ENCODE results near the gene SPDYC.
"Not testable (repeated sequence)": the region's sequence is repeated elsewhere in the genome, so short reads cannot be mapped to it uniquely, and the experiment has no call there.

SPDYC gene

DNA sequence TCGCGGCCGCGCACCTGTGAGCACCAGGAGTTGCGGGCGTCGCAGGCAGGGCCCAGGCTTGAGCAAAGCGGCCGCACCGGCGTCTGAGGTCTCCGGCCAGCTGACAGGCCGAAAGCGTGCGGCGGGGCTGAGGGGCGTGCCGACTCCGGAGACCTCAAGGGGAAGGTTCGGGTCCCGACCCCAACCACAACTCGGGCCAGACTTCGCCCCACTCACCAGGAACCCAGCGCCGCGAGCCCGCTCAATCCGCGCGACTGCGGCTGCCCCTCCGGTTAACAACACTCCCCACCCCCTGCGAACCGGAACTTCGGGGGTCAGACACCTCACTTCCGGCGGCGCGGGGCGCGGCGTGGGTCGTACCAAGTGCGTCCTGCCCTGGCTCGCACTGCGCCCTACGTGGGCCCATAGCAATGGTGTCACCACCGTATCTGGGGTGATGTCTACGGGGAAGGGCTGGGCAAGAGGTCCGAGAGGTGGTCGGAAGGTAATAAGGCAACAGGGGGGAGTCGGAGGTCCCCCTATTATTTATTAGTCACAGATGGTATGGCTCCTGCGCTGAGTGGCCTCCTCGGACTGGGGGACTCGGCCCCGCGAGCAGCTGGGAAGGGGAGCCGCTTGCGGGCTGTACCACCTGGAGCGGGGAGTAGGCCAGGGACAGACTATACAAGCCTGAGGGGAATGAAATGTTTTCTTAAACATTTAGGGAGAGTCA is 35.6 kb upstream of the SPDYC start, which contains the start of gene SYVN1:
Gene SYVN1, minus strand, starts transcription at position 280 of the 712 bp plus-strand sequence. CDS start 918 bp downstream, outside the sequence.
- in situ Hi-C loops (cut with MboI; ENCODE audit: low sequenced_read_pairs), result no loop called here

DNA sequence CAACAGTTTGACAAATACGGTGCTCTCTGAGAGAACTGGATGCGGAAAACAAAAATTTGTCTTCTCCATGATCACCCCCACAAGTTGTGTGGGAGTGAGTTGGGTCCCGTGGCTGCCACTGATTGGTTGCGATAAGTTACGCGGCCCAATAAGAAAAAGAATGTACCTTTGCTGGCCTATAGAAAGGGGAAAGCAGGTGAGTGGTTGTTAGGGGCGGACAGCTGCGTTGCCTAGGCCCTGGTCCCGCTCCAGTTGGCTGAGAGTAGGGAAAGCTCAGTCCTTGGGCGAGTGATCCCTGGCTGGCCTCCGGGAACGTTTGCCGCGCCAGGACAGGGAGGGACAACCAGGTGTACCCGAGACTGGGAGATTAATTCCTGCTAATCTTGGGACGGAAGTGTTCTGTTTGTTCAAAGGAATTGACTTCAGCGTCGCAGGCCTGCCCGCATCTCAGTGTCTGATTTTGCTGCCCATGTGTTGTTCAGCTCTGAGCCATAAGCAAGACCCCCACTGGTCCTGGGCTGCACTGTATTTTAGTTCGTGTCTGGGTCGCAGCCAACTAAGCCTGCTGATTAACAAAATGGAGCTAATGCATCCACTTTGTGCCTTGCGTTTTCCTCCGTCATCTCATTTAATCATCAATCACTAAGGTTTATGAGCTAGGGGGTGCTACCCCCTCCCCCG is 34.9 kb upstream of the SPDYC start:
- in situ Hi-C loops (cut with MboI; ENCODE audit: low sequenced_read_pairs), result no loop called here

DNA sequence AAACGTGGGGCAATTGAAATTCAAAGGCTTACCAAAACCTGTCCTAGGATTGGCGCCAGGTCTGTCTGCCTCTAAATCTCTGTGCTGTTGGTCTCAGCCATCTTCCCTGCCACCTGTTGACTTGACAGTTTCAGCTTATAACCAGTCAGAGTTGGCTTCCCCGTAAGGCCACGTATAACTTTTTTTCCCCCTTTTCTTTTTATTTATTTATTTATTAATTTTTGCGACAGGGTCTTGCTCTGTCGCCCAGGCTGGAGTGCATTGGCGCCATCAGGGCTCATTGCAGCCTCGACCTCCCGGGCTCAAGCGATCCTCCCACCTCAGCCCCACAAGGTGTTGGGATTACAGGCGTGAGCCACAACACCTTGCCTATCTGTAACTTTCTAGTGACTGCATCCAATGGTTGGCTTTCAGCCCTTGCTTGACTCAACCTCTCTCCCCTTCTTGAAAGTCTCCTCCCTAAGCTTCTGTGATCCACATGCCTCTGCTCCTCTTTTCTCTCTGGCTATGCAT is 34.3 kb upstream of the SPDYC start:
- in situ Hi-C loops (cut with MboI; ENCODE audit: low sequenced_read_pairs), result no loop called here

DNA sequence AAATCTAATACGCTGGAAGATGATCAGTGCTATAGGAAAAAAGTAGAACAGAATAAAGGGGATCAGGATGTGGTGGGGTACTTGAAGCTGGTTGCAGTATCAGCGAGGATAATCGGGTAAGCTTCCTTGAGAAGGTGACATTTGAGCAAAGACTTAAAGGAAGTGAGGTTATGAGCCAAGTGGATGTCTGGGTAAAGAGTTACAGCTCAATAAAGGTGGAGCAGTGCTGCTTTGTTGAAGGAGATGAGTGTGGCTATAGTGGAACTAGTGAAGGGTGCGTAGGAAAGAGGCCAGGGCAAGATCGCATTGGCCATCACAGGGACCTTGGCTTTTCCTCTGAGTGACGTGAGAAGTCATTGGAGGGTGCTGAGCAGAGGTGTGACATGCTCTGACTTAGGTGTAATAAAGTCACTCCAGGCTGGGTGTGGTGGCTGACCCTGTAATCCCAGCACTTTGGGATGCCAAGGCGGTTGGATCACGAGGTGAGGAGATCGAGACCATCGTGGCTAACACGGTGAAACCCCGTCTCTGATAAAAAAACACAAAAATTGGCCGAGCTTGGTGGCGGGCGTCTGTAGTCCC is 33.4 kb upstream of the SPDYC start:
- in situ Hi-C loops (cut with MboI; ENCODE audit: low sequenced_read_pairs), result no loop called here

DNA sequence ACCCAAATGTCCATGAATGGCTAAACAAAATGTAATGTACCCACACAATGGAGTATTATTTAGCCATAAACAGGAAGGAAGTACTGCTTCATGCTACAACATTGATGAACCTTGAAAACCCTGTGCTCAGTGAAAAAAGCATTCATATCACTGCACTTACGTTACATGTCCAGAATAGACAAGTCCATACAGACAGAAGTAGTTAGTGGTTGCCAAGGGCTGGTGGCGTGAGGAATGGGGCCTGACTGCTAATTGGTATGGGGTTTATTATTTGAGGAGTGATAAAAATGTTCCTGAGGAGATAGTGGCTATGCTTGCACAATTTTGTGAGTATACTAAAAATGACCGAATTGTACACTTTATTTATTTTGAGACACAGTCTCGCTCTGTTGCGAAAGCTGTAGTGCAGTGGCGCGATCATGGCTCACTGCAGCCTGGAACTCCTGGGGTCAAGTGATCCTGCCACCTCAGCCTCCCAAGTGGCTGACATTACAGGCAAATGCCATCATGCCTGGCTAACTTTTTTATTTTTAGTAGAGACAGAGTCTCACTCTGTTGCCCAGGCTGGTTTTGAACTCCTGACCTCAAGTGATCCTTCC is 28.0 kb upstream of the SPDYC start:
- in situ Hi-C loops (cut with MboI; ENCODE audit: low sequenced_read_pairs), result no loop called here

DNA sequence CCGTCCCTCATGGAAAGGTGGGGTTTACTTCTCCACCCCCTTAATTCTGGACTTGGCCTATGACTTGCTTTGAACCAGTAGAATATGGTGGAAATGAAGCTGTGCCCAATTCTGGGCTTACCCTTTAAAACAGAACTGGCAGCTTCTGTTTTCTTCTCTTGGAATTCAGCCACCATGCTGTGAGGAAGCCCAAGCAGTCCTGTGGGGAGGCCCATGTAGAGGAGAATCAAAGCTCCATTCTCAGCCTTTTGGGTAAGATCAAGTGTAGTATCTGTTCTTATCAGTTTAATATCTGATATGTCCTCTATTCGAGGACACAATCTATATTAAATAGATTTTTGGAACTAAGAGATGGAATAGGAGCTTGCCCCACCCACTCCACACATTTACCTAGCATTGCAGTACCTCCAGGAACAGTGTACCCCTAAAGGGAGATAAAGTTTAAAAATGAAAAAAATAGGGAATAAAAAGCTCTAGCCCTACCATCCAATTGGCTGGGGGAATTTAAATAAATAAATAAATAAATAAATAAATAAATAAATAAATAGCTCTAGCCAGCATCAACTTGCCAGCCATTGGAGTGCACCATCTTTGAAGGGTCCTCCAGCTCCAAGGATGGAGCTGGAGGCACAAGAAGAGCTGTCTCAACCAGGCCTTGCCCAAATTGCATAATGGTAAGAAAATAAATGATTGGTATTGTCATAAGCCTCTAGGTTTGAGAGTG is 22.5 kb upstream of the SPDYC start:
- in situ Hi-C loops (cut with MboI; ENCODE audit: low sequenced_read_pairs), result no loop called here

DNA sequence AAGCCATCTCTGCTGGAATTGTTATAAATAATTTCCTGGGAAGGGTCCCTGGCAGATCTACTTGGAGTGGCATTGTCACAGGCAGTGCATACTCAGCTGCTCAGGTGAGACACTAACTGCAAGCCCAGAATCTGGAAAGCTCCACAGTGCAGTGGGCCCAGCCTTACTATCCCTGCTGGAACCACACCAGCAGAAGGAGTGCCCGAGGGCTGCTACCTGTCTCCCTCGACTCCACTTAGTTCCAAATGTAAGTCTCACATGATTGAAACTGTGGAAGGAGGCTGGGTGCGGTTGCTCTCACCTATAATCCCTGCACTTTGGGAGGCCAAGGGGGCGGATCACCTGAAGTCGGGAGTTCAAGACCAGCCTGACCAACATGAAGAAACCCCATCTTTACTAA is 21.4 kb upstream of the SPDYC start:
- in situ Hi-C loops (cut with MboI; ENCODE audit: low sequenced_read_pairs), result no loop called here

DNA sequence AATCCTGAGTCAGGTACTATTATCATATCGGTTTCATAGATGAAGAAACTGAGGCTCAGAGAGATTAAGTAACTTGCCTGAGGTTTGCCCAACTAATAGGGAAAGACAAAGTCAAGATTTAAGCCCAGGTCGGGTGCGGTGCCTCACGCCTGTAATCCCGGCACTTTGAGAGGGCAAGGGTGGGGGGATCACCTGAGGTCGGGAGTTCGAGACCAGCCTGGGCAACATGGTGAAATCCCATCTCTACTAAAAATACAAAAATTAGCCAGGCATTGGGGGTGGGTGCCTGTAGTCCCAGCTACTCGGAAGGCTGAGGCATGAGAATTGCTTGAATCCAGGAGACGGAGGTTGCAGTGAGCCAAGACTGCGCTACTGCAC is 19.9 kb upstream of the SPDYC start:
- in situ Hi-C loops (cut with MboI; ENCODE audit: low sequenced_read_pairs), result not testable (repeated sequence)

DNA sequence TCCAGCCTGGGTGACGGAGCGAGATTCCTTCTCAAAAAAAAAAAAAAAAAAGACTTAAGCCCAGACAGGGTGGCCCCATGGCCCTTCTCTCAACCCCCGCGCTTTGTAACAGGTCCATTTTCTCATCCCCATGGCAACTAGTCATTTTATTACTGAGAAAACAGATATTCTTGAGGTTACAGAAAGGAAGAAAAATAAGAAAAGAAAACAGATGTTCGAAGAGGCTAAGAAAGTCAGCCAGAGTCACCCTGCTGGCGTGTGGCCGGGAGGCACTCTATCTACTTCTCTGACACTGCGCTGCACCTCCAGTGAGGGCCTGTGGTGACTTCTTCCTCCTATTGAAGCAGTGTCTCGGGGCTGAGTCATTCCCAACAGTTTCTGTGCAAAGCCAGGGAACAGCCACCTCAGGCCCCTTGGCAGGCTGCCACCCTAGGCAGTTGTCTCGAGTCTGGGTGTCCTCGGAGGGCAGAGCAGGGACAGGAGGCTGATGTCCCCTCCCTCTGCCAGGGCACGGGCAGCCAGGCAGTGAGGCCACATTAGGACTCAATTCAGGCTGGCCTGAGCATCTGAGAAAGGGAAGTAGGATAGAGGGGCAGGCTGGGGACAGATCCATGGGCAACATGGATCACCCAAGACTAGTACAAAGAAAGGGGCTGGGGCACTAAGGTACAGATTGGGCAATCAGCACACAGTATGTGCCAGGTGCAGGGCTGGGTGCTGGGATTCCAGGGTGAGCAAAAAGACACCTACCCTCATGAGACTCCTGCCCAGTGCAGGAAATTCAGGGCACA is 19.3 kb upstream of the SPDYC start:
- in situ Hi-C loops (cut with MboI; ENCODE audit: low sequenced_read_pairs), result no loop called here

DNA sequence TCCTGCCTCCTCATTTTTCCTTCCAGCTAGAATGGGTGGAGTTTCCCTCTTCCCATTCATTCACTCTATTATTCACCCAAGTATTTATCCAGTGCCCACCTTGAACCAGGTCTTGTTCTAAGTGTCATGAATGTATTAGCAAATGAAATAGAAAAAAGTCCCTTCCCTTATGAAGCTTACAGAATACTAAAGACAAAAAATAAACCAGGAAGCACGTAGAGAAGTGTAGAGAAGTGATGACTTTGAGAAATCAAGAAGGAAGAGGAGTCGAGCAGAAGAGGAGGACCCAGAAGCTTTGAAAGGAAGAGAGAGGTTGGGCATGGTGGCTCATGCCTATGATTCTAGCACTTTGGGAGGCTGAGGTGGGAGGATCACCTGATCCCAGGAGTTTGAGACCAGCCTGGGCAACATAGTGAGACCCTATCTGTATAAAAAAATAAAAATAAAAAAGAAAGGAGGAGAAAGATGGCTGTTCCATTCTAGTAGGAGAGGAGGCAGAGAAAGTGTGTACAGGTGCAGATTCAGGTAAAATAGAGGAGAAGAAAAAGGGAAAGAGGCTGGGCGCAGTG is 18.6 kb upstream of the SPDYC start:
- in situ Hi-C loops (cut with MboI; ENCODE audit: low sequenced_read_pairs), result no loop called here

DNA sequence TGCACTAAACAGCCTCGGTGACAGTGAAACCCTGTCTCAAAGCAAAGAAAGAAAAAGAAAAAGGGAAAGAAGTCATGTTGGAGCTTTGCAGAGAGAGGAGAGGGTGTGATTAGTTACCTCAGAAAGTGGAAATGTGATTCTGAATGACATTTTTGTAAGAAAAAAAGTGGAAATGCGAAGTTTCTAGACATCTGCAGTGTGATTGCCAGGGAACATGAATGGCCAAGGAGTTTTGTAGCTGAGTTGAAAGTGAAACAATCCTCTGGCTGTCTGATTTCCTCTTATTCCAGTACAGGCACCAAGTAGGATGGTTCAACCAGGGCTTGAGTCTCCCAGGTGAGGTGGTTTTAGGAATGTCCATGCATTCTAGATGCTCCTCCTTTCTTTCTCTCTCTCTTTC is 17.9 kb upstream of the SPDYC start:
- in situ Hi-C loops (cut with MboI; ENCODE audit: low sequenced_read_pairs), result no loop called here

DNA sequence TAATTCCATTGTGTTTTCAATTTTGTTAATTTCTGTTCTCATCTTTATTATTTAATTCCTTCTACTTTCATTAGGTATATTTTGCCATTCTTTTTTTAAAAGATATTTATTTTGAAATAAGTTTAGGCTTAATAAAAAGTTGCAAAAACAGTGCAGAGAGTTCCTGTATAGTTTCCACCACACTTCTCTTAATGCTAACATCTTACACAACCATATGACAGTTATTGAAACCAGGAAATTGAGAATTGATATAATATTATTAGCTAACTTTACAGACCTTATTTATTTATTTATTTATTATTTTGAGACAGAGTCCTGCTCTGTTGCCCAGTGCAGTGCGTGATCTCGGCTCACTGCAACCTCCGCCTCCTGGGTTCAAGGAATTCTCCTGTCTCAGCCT is 13.8 kb upstream of the SPDYC start:
- in situ Hi-C loops (cut with MboI; ENCODE audit: low sequenced_read_pairs), result no loop called here

DNA sequence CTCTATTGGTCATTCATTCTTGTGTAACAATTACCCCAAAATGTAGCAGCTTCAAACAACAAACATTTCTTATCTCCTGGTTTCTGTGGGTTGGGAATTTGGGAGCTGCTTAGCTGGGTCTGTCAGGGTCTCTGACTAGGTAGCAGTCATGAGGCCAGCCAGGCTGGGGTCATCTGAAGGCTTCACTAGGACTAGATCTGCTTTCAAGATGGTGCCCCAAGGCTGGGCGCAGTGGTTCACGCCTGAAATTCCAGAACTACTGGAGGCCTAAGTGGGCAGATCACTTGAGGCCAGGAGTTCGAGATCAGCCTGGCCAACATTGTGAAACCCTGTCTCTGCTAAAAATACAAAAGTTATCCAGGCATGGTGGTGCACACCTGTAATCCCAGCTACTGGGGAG is 13.1 kb upstream of the SPDYC start:
- in situ Hi-C loops (cut with MboI; ENCODE audit: low sequenced_read_pairs), result no loop called here

DNA sequence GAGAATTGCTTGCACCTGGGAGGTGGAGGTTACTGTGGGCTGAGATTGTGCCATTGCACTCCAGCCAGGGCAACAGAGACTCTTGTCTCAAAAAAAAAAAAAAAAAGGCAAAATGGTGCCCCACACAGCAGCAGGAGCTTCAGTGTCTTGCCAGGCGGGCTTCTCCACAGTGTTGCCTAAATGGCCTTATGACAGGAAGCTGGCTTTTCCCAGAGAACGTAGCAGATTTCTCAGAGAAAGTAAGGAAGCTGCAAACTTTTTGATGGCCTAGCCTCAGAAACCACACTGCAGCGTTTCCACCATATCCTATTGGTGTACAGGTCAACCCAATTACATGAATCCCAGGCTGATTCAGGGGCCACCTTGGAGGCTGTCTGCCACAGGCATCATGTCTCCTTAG is 12.7 kb upstream of the SPDYC start:
- in situ Hi-C loops (cut with MboI; ENCODE audit: low sequenced_read_pairs), result no loop called here

DNA sequence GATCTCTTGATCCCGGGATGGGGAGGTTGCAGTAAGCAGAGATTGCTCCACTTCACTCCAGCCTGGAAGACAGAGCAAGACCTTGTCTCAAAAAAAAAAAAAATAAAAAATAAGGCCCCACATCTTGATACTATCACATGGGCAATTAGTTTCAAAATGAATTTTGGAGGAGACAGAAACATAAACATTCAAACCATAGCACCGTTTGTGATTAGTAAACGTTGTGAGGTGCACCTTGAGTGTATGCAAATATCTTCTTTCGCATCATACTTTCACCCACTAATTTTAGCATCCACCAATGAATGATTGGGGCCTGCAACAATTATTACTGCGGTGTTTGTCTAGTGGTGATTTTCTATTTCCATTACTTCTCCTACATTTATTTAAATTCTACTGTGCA is 11.0 kb upstream of the SPDYC start:
- in situ Hi-C loops (cut with MboI; ENCODE audit: low sequenced_read_pairs), result no loop called here

DNA sequence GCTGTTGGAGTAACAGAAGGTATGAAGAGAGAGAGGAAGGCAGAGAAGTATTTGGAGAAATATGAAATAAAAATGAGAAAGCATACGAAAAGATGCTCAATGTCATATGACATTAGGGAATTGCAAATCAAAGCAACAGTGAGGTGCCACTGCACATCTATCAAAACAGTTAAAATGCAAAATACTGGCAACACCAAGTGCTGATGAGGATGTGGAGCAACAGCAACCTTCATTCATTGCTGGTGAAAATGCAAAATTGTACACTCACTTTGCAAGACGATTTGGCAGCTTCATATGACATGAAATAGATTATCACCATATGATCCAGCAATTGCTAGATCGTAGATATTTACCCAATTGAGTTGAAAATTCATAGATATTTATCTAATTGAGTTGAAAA is 9.4 kb upstream of the SPDYC start:
- in situ Hi-C loops (cut with MboI; ENCODE audit: low sequenced_read_pairs), result no loop called here

DNA sequence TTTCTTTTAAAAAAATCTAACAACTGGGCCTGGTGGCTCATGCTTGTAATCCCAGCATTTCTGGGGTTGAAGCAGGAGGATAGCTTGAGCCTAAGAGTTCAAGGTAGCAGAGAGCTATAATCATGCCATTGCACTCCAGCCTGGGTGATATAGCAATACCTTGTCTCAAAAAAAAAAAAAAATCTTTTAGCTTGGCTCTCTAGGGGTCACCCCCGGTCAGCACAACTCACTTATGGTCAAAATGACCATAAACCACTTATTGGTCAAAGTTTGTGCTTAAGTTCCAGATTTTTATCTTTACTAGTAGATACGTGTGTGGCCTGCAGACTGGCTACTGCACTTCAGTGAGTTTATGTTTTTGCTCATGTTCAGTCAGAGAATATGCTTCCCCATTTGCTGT is 6.3 kb upstream of the SPDYC start:
- in situ Hi-C loops (cut with MboI; ENCODE audit: low sequenced_read_pairs), result no loop called here

DNA sequence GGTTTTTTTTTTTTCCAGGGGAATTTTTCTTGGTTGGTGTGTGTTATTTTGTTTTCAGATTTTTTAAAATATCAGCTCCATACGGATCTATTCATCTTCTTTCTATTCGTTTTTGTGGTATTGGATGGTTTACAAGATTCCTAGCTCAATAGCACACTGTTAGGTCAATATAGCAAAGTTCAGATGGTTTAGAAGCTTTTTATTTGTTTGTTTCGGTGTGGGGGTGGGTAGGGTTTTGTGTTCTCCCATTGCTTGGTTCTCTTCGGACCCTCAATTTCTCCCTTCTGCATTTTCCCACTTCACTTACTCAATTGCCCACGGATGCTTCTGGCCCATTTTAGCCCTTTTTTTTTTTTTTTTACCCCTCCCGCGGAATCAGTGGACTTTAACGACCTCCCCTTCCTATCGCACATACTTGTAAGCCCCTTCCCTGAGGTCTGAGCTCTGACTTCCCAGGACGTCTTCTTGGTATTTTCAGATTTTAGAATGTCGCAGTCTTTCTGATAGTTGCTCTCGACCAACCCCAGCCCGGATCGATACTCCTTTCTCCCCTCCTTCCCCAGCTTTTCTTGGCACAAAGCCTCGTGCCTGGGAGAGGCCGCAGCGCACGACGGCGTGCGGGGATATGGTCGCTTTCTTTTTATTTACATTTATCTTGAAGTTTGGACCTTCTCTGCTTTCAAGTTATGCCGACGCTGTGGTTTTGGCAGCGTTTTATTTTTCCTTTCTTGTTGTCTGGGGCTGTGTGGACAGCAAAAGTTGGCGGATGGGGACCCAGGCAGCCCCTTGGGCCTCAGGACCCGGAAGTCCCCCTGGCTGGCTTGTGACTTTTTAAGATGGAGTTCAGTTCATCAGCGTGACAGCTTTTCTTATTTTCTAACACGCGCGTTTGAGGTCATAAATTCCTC is 4.4 kb upstream of the SPDYC start:
- in situ Hi-C loops (cut with MboI; ENCODE audit: low sequenced_read_pairs), result no loop called here

DNA sequence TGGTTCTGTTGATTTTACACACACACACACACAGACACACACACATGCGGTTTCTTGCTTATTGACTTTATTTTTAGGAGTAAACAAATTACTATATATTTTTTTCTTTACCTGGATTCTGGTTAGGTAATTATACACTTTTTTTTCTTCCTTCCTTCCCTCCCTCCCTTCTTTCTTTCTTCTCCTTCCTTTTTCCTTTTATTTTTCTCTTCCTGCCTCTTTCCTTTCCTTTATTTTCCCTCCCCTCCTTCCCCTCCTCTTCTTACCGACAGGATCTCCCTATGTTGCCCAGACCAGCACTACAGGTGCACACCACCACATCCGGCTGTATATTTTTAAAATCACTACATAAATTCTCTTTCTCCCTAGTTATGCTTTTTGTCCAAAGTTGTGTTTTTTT is 3.1 kb upstream of the SPDYC start:
- in situ Hi-C loops (cut with MboI; ENCODE audit: low sequenced_read_pairs), result no loop called here
